ENCODE results near the gene P2RX4. TPM values are rescaled to one million over a fixed set of nuclear protein-coding genes. Genes with fewer than 3 reads are reported as not detected.

The P2RX4 gene
- polyA plus RNA-seq, 1 donor (not counting 4 experiments of a cell fraction or from before 2014, with no cell fraction given) = 5.1 TPM

GRCh38 chr12:121240062-121240420, 30.1 kb downstream of the P2RX4 start:
- no peaks in the 10 kb centered on the region for H3K9me3 ChIP-seq (ENCODE audit: control insufficient read depth, low read depth, low read length)
- TF ChIP-seq CTCF (optimal IDR thresholded peaks at IDR 0.05 in 1 of 3, IDR thresholded peaks at IDR 0.05 in 1 of 3, conservative IDR thresholded peaks at IDR 0.05 in 1 of 3; ENCODE audit: extremely low read depth in 1 of 3, insufficient read depth in 2 of 3, low read length in 3 of 3) = no peak
- TF ChIP-seq EZH2 (IDR thresholded peaks at IDR 0.05; ENCODE audit: low read length) = no peak
- H3K27ac ChIP-seq (ENCODE audit: control insufficient read depth, insufficient read depth, low read length) = no peak overlapping the region
- H3K9ac ChIP-seq (ENCODE audit: control insufficient read depth, extremely low read depth, insufficient read depth, low read length) = no peak overlapping the region
- no peaks in the 10 kb centered on the region for H4K20me1 ChIP-seq (ENCODE audit: control insufficient read depth, extremely low read depth, insufficient read depth, low read length)
- no peak overlapping the region for H2AFZ ChIP-seq (ENCODE audit: control insufficient read depth, low read length)
- no peak overlapping the region for H3K4me2 ChIP-seq (ENCODE audit: control insufficient read depth, extremely low read depth, insufficient read depth, low read depth, low read length)
- H3K4me3 ChIP-seq (ENCODE audit: control insufficient read depth in 2 of 3, extremely low read depth in 1 of 3, insufficient read depth in 2 of 3, low read depth in 1 of 3, low read length in 3 of 3) = no peak overlapping the region
- H3K9me1 ChIP-seq (ENCODE audit: control insufficient read depth, extremely low read depth, insufficient read depth, low read length) = no peaks in the 10 kb centered on the region
- H3K36me3 ChIP-seq (ENCODE audit: control insufficient read depth in 2 of 2, extremely low read depth in 1 of 2, insufficient read depth in 2 of 2, low read length in 2 of 2) = peaks cover 4 to 36% of the 10 kb centered on the region in 2 experiments
- dilution Hi-C loops (cut with MboI; ENCODE audit: extremely low pct_ligation_motif_present, low sequenced_read_pairs) = no loop called here
- H3K4me1 ChIP-seq (ENCODE audit: control insufficient read depth, extremely low read depth, insufficient read depth, low read length) = no peaks in the 10 kb centered on the region
- DNase-seq (ENCODE audit: low read depth, low spot score) = no peak
- no peak for FAIRE-seq
- no peaks in the 10 kb centered on the region for H3K79me2 ChIP-seq (ENCODE audit: control insufficient read depth, insufficient read depth, low read length)
- no peaks in the 10 kb centered on the region for H3K27me3 ChIP-seq (ENCODE audit: control insufficient read depth, extremely low read depth, insufficient read depth, low read length)

GRCh38 chr12:121240484-121241101, 30.7 kb downstream of the P2RX4 start:
- H4K20me1 ChIP-seq (ENCODE audit: control insufficient read depth, extremely low read depth, insufficient read depth, low read length) = no peaks in the 10 kb centered on the region
- dilution Hi-C loops (cut with MboI; ENCODE audit: extremely low pct_ligation_motif_present, low sequenced_read_pairs) = no loop called here
- H3K4me3 ChIP-seq (ENCODE audit: control insufficient read depth in 2 of 3, extremely low read depth in 1 of 3, insufficient read depth in 2 of 3, low read depth in 1 of 3, low read length in 3 of 3) = no peak overlapping the region
- H3K9me1 ChIP-seq (ENCODE audit: control insufficient read depth, extremely low read depth, insufficient read depth, low read length) = no peaks in the 10 kb centered on the region
- FAIRE-seq (no peak), DNase-seq (ENCODE audit: low read depth, low spot score) (no peak)
- no peaks in the 10 kb centered on the region for H3K4me1 ChIP-seq (ENCODE audit: control insufficient read depth, extremely low read depth, insufficient read depth, low read length)
- H3K9me3 ChIP-seq (ENCODE audit: control insufficient read depth, low read depth, low read length) = no peaks in the 10 kb centered on the region
- no peak overlapping the region for H3K4me2 ChIP-seq (ENCODE audit: control insufficient read depth, extremely low read depth, insufficient read depth, low read depth, low read length)
- no peak overlapping the region for H2AFZ ChIP-seq (ENCODE audit: control insufficient read depth, low read length)
- no peak overlapping the region for H3K9ac ChIP-seq (ENCODE audit: control insufficient read depth, extremely low read depth, insufficient read depth, low read length)
- H3K27ac ChIP-seq (ENCODE audit: control insufficient read depth, insufficient read depth, low read length) = no peak overlapping the region
- H3K79me2 ChIP-seq (ENCODE audit: control insufficient read depth, insufficient read depth, low read length) = no peaks in the 10 kb centered on the region
- peaks cover 4 to 38% of the 10 kb centered on the region in 2 experiments for H3K36me3 ChIP-seq (ENCODE audit: control insufficient read depth in 2 of 2, extremely low read depth in 1 of 2, insufficient read depth in 2 of 2, low read length in 2 of 2)
- H3K27me3 ChIP-seq (ENCODE audit: control insufficient read depth, extremely low read depth, insufficient read depth, low read length) = no peaks in the 10 kb centered on the region
- TF ChIP-seq EZH2 (IDR thresholded peaks at IDR 0.05; ENCODE audit: low read length) (no peak), CTCF (optimal IDR thresholded peaks at IDR 0.05 in 1 of 3, IDR thresholded peaks at IDR 0.05 in 1 of 3, conservative IDR thresholded peaks at IDR 0.05 in 1 of 3; ENCODE audit: extremely low read depth in 1 of 3, insufficient read depth in 2 of 3, low read length in 3 of 3) (no peak)

Measured in keratinocyte (primary cell).